ENCODE data around the gene PCSK1N.
"Not testable (repeated sequence)": the region's sequence is repeated elsewhere in the genome, so short reads cannot be mapped to it uniquely, and the experiment has no call there.

PCSK1N gene

GRCh38 chrX:48819394-48819793, 16.0 kb downstream of the PCSK1N start:
- DNase-seq: not testable (repeated sequence)

GRCh38 chrX:48818866-48819265, 16.5 kb downstream of the PCSK1N start:
- no peak for DNase-seq

- DNase-seq: no peak
Measured at GRCh38 chrX:48818098-48818497, 17.3 kb downstream of the PCSK1N start.

GRCh38 chrX:48816014-48816810, 19.2 kb downstream of the PCSK1N start:
- DNase-seq: no peak

- no peak for DNase-seq
Measured at GRCh38 chrX:48815266-48815665, 20.1 kb downstream of the PCSK1N start.

- DNase-seq: no peak
Measured at GRCh38 chrX:48814722-48815121, 20.7 kb downstream of the PCSK1N start.

GRCh38 chrX:48813644-48814043, 21.8 kb downstream of the PCSK1N start:
- DNase-seq: peak; percentile 41 to 71

- no peak for DNase-seq
Measured at GRCh38 chrX:48806081-48806480, 29.3 kb downstream of the PCSK1N start.

- DNase-seq: peak in 1 of 2 donors; percentile 3
Measured at GRCh38 chrX:48802905-48803200, 32.6 kb downstream of the PCSK1N start.

- peak; percentile 72 for DNase-seq
Measured at GRCh38 chrX:48802089-48802904, 33.1 kb downstream of the PCSK1N start.

- peak; percentile 94 to 97 for DNase-seq
Measured at GRCh38 chrX:48801280-48802088, 33.9 kb downstream of the PCSK1N start, which contains the start of gene HDAC6. Gene HDAC6 (plus strand): TSS chrX:48802067. CDS start chrX:48802693, 626 bp downstream.

GRCh38 chrX:48800574-48801279, 34.7 kb downstream of the PCSK1N start:
- peak in 1 of 2 donors; percentile 21 for DNase-seq

GRCh38 chrX:48798318-48798717, 37.1 kb downstream of the PCSK1N start:
- no peak for DNase-seq

- no peak for DNase-seq
Measured at GRCh38 chrX:48794911-48795515, 40.4 kb downstream of the PCSK1N start.

GRCh38 chrX:48794340-48794910, 41.0 kb downstream of the PCSK1N start:
- DNase-seq: no peak

- DNase-seq: no peak
Measured at GRCh38 chrX:48793935-48794334, 41.5 kb downstream of the PCSK1N start.

GRCh38 chrX:48792219-48792618, 43.2 kb downstream of the PCSK1N start:
- no peak for DNase-seq

GRCh38 chrX:48791063-48791820, 44.2 kb downstream of the PCSK1N start:
- no peak for DNase-seq

- no peak for DNase-seq
Measured at GRCh38 chrX:48790477-48790876, 44.9 kb downstream of the PCSK1N start.

- no peak for DNase-seq
Measured at GRCh38 chrX:48789366-48790220, 45.8 kb downstream of the PCSK1N start.
